Measurements from ENCODE around the gene PABPC1L.

GRCh38 chr20:44941120-44941691, 31.3 kb downstream of the PABPC1L start:
- TF ChIP-seq CTCF (IDR thresholded peaks at IDR 0.05; ENCODE audit: low read depth, low read length, poor library complexity, severe bottlenecking), result no peak
- no peak for TF ChIP-seq EZH2phosphoT487 (IDR thresholded peaks at IDR 0.05; ENCODE audit: borderline replicate concordance, low read length)

All from DOHH2 (cell line).